Gastroesophageal sphincter (tissue), 3 donors: ENCODE measurements around the gene KIAA0825.

Experiments
- POLR2A ChIP-seq, 2 donors: fragments of 450-650 bp; IDR thresholded peaks; one replicate each; pipeline ENCODE4 v1.6.1; 2017; ENCODE audit warnings: antibody characterized with exemption in 2 of 2, mild to moderate bottlenecking in 2 of 2, moderate library complexity in 1 of 2
- TF ChIP-seq, protein P1 (sequence below), 4 experiments: fragments of 200-600 bp in 2 of 4; fragments of 450-650 bp in 2 of 4; sonication (generic) in 1 of 4; IDR thresholded peaks; one replicate each; pipeline ENCODE4 v1.5.1; 2017 to 2019; ENCODE audit warnings: antibody characterized with exemption in 4 of 4, mild to moderate bottlenecking in 2 of 4, moderate library complexity in 2 of 4

DNA sequence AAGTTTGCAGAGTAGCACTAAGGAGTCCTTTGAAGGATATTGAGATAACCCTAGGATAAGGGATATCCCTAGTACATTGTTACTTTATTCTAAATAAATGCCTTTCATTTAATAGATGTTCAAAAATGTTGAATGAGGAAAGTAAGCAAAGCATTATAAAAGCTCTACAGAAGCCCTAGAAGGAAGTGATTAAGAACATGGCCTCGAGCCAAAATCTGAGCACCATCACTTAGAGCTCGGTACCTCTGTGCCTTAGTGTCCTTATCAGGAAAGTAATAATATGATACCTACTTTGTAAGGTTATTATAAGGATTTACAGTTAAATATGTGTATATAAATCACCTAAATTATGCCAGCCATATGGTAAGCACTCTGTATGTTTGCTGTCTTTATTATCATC, 242.6 kb downstream of the KIAA0825 start:
- TF ChIP-seq, protein P1, sequence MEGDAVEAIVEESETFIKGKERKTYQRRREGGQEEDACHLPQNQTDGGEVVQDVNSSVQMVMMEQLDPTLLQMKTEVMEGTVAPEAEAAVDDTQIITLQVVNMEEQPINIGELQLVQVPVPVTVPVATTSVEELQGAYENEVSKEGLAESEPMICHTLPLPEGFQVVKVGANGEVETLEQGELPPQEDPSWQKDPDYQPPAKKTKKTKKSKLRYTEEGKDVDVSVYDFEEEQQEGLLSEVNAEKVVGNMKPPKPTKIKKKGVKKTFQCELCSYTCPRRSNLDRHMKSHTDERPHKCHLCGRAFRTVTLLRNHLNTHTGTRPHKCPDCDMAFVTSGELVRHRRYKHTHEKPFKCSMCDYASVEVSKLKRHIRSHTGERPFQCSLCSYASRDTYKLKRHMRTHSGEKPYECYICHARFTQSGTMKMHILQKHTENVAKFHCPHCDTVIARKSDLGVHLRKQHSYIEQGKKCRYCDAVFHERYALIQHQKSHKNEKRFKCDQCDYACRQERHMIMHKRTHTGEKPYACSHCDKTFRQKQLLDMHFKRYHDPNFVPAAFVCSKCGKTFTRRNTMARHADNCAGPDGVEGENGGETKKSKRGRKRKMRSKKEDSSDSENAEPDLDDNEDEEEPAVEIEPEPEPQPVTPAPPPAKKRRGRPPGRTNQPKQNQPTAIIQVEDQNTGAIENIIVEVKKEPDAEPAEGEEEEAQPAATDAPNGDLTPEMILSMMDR (IDR thresholded peaks at IDR 0.05) = no peak
- no peak for TF ChIP-seq POLR2A (IDR thresholded peaks at IDR 0.05)
